DMS79 (cell line): ENCODE measurements around the gene TNFRSF13B.
"Not testable (repeated sequence)": the region's sequence is repeated elsewhere in the genome, so short reads cannot be mapped to it uniquely, and the experiment has no call there.

ENCODE experiments used
- DNase-seq: peaks from one replicate; lab custom pipeline; 2025; lab: John Stamatoyannopoulos, UW

TNFRSF13B gene

DNA sequence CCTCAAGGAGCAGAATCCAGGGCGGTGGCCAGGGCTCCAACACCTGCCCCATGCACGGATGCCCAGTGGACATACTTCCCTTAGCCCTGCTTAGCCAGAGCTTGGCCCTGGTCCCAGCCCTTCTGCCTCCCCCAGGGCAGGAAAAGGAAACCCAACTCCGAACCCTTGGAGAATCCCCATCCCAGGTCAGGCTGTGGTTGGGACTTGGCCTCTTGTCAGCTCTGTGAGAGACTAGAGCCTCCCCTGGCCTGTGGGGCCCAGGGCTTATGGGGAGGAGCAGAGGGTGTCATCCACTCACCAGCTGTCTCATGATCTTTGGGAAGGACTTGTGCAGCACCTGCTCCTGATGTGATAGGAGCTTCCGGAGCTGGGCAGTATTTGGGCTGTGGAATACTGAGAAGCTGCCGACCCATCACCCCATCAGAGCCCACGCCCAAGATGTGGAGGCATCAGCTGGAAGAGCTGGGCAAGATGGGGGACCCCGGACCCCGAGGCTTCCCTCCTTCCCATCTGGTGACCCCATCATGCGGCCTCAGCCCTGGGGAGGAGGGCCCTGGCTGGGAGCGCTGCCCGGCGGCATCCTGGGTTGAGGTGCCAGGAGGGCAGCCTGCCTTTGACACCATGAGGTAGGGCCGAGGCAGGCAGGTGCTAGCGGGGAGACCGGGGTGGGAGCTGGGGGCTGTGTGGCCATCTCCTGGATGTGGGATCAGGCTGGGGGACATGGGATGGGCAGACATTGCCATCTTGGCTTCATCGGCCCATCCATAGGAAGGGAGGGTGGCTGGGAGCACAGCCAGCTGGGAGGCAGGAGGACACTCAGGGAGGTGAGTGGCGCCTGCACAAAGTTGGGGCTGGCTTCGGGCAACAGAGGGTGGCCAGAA, 45.1 kb downstream of the TNFRSF13B start:
- DNase-seq: no peak

DNA sequence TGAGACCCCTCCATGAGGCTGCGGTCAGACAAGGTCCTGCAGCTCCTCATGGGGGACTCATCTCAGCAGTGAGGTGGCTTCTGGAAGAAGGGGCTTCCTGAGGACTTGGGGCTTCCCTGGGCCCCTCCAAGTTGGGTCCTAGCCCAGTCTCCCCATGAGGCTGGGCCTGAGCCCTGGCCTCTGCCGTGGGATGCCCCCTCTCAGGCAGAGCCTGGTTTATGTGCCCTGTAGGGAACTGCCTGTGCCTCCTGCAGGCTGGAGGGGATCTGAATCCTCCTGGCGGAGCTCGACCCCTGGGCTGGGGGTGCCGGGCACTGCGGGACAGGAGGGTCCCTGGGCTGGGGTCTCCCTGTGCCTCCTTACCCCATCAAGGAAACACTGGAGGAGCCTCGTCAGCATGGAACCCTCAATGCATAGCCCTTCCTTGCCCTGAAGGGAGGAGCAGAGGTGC, 45.8 kb downstream of the TNFRSF13B start:
- no peak for DNase-seq

DNA sequence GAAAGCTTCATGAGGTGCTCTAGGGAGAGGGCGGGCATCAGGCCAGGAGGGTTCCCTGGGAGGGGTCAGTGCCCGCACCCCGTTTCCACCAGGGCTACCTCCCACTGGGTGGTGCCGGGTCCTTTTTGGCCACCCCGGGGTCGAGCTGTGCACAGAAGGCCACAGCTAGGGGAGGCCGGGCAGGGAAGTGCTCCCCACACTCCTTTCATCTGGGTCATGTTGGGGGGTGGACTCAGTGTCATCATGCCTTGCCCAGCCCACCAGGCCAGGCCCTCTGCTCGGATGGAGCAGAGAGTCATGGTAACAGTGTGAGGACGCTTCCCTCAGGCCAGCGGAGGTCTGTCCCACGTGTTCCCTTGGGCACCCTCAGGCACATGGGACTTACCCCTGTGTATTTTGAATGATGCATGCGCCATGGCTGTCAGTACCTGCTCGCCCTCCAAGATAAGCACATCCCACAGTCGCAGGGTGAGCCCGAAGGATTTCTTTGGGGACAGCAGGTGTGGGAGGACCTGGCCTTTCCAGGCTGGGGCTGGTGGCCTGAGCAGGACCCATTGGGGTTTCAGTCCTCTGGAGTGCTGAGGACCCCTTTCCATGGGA, 46.4 kb downstream of the TNFRSF13B start:
- no peak for DNase-seq

- DNase-seq: no peak
Measured at GRCh38 chr17:16924696-16925440, 47.0 kb downstream of the TNFRSF13B start.

- DNase-seq: no peak
Measured at GRCh38 chr17:16923904-16924695, 47.8 kb downstream of the TNFRSF13B start.

- no peak for DNase-seq
Measured at GRCh38 chr17:16923097-16923903, 48.6 kb downstream of the TNFRSF13B start.

DNA sequence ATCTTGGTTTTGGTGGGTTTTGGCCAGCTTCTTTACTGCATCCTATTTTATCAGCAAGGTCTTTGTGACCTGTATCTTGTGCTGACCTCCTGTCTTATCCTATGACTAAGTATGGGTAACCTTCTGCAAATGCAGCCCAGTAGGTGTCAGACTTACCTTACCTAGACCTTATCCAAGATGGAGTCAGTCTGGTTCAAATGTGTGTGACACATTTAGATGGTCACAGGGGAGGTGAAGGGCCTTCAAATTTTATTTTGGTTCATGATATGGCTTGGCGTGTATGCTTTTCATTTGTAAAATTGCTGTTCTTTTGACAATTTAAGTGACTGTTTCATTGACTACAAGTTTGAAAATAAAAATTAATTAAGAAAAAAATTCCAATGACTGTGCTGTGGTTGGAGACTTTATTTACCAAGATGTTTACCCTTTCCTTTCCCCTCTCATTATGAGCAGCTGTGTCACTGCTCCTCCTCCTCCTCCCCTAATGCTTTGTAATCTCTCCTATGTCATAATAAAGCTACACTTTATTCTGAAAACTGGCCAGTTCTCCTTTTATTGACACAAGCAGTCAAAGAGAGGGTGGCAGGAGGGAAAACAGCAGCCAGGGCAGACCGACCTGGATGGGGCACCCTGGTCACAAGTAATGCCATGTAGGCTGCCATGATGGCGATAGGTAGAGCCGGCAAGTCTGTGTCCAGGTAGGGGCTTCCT, 49.4 kb downstream of the TNFRSF13B start:
- DNase-seq: no peak

DNA sequence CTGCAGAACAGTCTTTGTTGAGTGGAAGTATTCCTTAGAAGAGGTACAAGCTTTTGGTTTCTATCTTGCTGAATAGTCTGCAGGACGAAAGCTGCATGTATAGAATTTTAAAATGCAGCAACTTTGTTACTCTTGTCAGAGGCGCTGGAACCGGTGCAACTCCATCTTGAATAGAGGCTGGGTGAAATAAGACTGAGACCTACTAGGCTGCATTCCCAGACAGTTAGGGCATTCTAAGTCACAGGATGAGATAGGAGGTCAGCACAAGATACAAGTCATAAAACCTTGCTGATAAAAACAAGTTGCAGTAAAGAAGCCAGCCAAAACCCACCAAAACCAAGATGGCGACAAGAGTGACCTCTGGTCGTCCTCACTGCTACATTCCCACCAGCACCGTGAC, 50.5 kb downstream of the TNFRSF13B start:
- DNase-seq: not testable (repeated sequence)

DNA sequence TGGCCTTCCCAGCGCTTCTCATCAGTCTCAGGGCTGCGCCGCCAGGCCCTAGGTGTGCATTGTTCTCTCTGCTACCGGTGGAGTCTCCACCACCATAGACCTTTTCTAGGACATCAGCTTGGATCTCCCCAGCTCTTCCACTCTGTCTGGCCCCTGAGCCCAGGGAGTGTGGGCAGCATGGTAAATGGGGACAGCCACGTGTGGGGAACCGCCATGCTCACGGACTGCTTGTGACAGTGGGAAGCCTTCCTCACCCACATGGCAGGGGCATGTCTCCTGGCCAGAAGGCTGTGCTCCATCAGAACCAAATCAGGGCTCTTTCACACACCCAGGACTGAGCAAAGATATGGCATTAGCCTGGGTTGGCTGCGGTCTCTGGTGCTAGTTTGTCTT, 51.3 kb downstream of the TNFRSF13B start:
- no peak for DNase-seq

DNA sequence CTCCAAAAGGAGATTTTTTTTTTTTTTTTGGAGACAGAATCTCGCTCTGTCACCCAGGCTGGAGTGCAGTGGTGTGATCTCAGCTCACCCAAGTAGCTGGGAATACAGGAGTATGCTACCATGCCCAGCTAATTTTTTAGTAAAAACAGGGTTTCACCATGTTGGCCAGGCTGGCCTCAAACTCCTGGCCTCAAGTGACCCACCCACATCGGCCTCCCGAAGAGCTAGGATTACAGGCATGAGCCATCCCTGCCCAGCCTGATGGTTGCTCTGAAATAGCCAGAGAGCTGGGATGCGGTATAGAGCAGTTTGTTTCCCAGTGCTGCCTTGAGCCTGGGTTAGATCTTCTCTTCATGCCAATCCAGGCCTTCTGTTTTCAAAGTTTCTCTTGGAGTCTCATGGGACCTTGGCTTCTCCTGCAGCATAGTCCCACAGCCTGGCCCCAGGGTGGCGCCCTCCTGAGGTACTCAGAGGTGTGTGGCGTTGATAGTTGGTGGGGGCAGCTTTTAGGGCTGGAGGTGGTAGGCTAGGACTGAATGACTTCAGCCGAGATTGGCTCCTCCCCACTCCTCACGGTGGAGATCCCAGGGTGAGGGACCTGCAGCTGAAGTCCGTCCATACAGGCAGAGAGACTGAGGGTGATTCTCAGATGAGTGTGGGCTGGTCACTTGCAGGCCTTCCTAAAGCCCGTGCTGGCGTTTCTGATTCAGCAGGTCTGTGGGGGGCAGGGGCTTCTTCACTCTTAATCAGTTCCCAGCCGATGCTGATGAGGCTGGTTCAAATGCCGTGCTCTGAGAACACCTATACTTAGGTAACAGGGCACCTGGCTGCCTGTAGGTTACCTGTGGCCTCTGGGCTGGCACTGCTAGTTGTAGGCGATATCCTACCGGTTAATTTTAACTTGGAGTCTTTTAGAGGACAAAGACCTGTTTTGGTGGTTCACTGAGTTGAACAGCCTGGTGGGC, 52.0 kb downstream of the TNFRSF13B start:
- DNase-seq: no peak

DNA sequence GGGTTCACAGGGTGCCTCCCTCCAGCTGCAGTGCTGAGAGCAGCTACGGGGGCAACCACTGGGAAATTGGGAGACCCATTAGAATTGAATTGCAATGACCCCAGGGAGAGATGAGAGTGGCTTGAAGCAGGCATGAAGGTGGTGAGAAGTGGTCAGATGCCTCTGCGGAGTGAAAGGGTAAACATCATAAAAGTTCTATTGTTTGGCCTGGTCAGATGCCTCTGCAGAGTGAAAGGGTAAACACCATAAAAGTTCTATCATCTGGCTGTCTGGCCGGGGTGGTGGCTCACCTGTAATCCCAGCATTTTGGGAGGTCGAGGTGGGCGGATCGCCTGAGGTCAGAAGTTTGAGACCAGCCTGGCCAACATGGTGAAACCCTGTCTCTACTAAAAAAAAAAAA, 53.5 kb downstream of the TNFRSF13B start:
- DNase-seq: no peak

GRCh38 chr17:16917671-16918394, 54.1 kb downstream of the TNFRSF13B start:
- DNase-seq: no peak

GRCh38 chr17:16916557-16916920, 55.4 kb downstream of the TNFRSF13B start:
- DNase-seq: no peak

GRCh38 chr17:16915752-16916556, 56.0 kb downstream of the TNFRSF13B start:
- no peak for DNase-seq

- DNase-seq: no peak
Measured at GRCh38 chr17:16913463-16913862, 58.5 kb downstream of the TNFRSF13B start.

DNA sequence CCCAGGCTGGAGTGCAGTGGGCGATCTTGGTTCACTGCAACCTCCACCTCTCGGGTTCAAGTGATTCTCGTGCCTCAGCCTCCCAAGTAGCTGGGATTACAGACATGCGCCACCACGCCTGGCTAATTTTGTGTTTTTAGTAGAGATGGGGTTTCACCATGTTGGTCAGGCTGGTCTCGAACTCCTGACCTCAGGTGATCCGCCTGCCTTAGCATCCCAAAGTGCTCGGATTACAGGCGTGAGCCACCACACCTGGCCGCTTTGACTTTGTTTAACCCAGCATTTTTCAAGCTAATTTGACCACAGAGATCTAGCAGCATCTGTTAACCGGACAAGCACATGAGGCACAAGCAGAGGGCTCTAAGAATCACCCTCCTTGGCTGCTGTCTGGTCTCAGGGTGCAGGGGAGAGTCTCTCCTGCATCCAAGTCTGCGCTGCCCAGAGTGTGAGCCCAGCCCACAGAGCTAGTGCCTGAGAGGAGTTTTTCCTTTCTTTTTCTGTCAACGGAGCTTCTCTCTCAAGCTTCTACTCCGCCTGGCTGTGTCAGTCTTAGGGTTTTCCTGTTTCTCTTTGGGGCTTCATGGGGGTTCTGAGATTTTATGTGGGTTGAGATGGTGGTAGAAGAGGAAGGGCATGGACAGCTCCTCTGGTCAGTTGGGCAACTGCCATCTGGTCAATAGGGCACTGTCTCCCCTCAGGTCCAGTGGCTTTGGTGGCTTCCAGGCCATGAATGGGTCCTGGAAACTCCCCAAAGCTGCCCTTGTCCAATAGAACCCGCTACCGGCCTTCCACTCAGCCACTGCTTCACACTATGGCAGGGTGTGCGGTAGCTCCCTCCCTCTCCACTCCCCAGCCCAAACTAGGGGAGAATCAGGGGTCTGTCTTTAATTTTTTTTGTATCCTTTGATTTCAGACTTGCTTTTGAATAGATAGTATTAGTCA, 59.6 kb downstream of the TNFRSF13B start:
- no peak for DNase-seq
